B cell (primary cell): ENCODE results near the gene SSBP2. TPM values are rescaled to one million over a fixed set of nuclear protein-coding genes. Genes with fewer than 3 reads are reported as not detected.
A peak's percentile ranks its signal among the peaks of the same experiment; 100 is the strongest.

Source experiments
- ATAC-seq: fragments of 200-7000 bp; cut with Tn5 transposase; one replicate; pipeline ENCODE4 v1.10.0; 2021; ENCODE audit warnings: low read depth, mild to moderate bottlenecking, moderate number of reproducible peaks, moderate library complexity
- CTCF ChIA-PET: fragments of 350-600 bp; sonication (Branson Sonifier 250); formaldehyde crosslinking; loops from one replicate; lab custom pipeline; 2021; ENCODE audit warnings: antibody characterized with exemption, inconsistent platforms; lab: Charles Lee
- POLR2A ChIA-PET: fragments of 350-600 bp; sonication (Branson Sonifier 250); formaldehyde crosslinking; loops from one replicate; lab custom pipeline; 2021; ENCODE audit warnings: antibody characterized with exemption; lab: Charles Lee
- DNase-seq: peaks from one replicate; pipeline ENCODE4 v3.0.0; 2013
- H2AFZ ChIP-seq: 2 replicates; pipeline ENCODE4 v1.6.1; 2012; ENCODE audit warnings: mild to moderate bottlenecking, low read depth, low read length; ENCODE audit not compliant: insufficient read depth, poor library complexity, severe bottlenecking
- H3K27ac ChIP-seq, 2 donors: 1 replicate in 1 of 2; 2 replicates in 1 of 2; pipeline ENCODE4 v1.5.1; 2012 to 2013; ENCODE audit warnings: low read length in 2 of 2, mild to moderate bottlenecking in 2 of 2, moderate library complexity in 1 of 2
- H3K27me3 ChIP-seq, 4 experiments: fragments of 200-600 bp in 1 of 4; sonication (generic) in 1 of 4; replicated peaks in 1 of 4; 1 replicate in 2 of 4; 2 replicates in 2 of 4; pipeline versions ENCODE4 v1.6.1 to v1.7.0; 2013 to 2016; ENCODE audit warnings: low read length in 3 of 4, mild to moderate bottlenecking in 2 of 4, mixed read lengths in 1 of 4, moderate library complexity in 1 of 4; ENCODE audit not compliant: insufficient read depth in 4 of 4, control insufficient read depth in 3 of 4; ENCODE audit errors: control extremely low read depth in 1 of 4
- H3K36me3 ChIP-seq, 2 experiments: replicated peaks in 1 of 2; 1 replicate in 1 of 2; 2 replicates in 1 of 2; pipeline versions ENCODE4 v1.6.1 to v1.7.1; 2013; ENCODE audit warnings: low read length in 1 of 2; ENCODE audit not compliant: insufficient read depth in 2 of 2, control insufficient read depth in 1 of 2; ENCODE audit errors: control extremely low read depth in 1 of 2, extremely low read depth in 1 of 2
- H3K4me1 ChIP-seq, 2 donors: fragments of 200-600 bp in 1 of 2; sonication (generic) in 1 of 2; 1 replicate in 1 of 2; 2 replicates in 1 of 2; pipeline versions ENCODE4 v1.5.1 to v1.6.1; 2013 to 2017; ENCODE audit warnings: low read length in 2 of 2; ENCODE audit not compliant: control insufficient read depth in 2 of 2, insufficient read depth in 2 of 2
- H3K4me2 ChIP-seq: replicated peaks from 2 replicates; pipeline ENCODE3; 2012; ENCODE audit warnings: mild to moderate bottlenecking, low read depth, low read length; ENCODE audit not compliant: poor library complexity, severe bottlenecking
- H3K4me3 ChIP-seq, 5 experiments: fragments of 200-600 bp in 1 of 5; sonication (generic) in 1 of 5; 1 replicate in 3 of 5; 2 replicates in 2 of 5; pipeline versions ENCODE4 v1.5.1 to v1.7.0; 2011 to 2016; ENCODE audit warnings: low read length in 4 of 5, mild to moderate bottlenecking in 4 of 5, low read depth in 2 of 5, control low read depth in 1 of 5, moderate library complexity in 1 of 5; ENCODE audit not compliant: insufficient read depth in 1 of 5; ENCODE audit errors: control extremely low read depth in 1 of 5, extremely low read depth in 1 of 5
- H3K79me2 ChIP-seq: fragments of 200-600 bp; sonication (generic); one replicate; pipeline ENCODE4 v1.6.0; 2016; ENCODE audit warnings: low read length; ENCODE audit not compliant: control insufficient read depth, insufficient read depth
- H3K9ac ChIP-seq: fragments of 200-600 bp; sonication (generic); 2 replicates; pipeline ENCODE4 v1.6.1; 2017; ENCODE audit warnings: mild to moderate bottlenecking, low read length, moderate library complexity
- H3K9me3 ChIP-seq, 3 donors: one replicate each; pipeline versions ENCODE4 v1.6.1 to v1.7.1; 2013; ENCODE audit warnings: low read length in 2 of 3; ENCODE audit not compliant: control insufficient read depth in 2 of 3, insufficient read depth in 1 of 3; ENCODE audit errors: control extremely low read depth in 1 of 3
- H4K20me1 ChIP-seq: 2 replicates; pipeline ENCODE4 v1.6.0; 2012; ENCODE audit warnings: mild to moderate bottlenecking, low read length; ENCODE audit not compliant: insufficient read depth, control insufficient read depth, poor library complexity, severe bottlenecking
- H3K27ac Mint-ChIP-seq: one replicate; pipeline ENCODE4 v1.8.0; 2021; ENCODE audit warnings: mixed read lengths
- H3K27me3 Mint-ChIP-seq: one replicate; pipeline ENCODE4 v1.8.0; 2021; ENCODE audit warnings: mixed read lengths
- H3K4me1 Mint-ChIP-seq: one replicate; pipeline ENCODE4 v1.8.0; 2021; ENCODE audit warnings: mixed read lengths
- H3K4me3 Mint-ChIP-seq: one replicate; pipeline ENCODE4 v1.8.0; 2021; ENCODE audit warnings: mixed read lengths
- H3K9me3 Mint-ChIP-seq: one replicate; pipeline ENCODE4 v1.8.0; 2022; ENCODE audit warnings: mixed read lengths; ENCODE audit not compliant: insufficient read depth
- CTCF ChIP-seq: fragments of 200-600 bp; IDR thresholded peaks from one replicate; pipeline ENCODE4 v1.8.0; 2022; ENCODE audit warnings: antibody characterized with exemption, mild to moderate bottlenecking
- EZH2 ChIP-seq: IDR thresholded peaks from 2 replicates; pipeline ENCODE4 v1.6.1; 2012; ENCODE audit warnings: borderline replicate concordance, low read depth, mild to moderate bottlenecking, moderate library complexity, low read length; ENCODE audit not compliant: insufficient read depth, poor library complexity, severe bottlenecking
- WGBS: methylation state at CpG from one replicate; pipeline ENCODE4 v1.1.5; 2013; ENCODE audit warnings: missing lambda C conversion rate; ENCODE audit not compliant: insufficient coverage; 5-methylcytosine and 5-hydroxymethylcytosine counted together
- intact Hi-C: fragments of 100-400 bp; cut with micrococcal nuclease; formaldehyde crosslinking; loops from one replicate; pipeline ENCODE4 v1.10.0; 2022
- polyA plus RNA-seq: library from polyadenylated mRNA; depleted of rRNA; stranded (reverse); fragments of >200 nt; gene quantifications from 2 replicates; pipeline ENCODE4 v1.2.3, GENCODE V29; 2012
- total RNA-seq, 2 donors: library from RNA; stranded (reverse); fragments of 120-200 nt in 1 of 2; gene quantifications; 1 replicate in 1 of 2; 2 replicates in 1 of 2; pipeline versions ENCODE4 v1.2.3 to v1.2.4, GENCODE V29; 2013 to 2022

SSBP2 gene
- total and polyA plus RNA-seq, 2 donors (not counting 1 experiment from before 2014, with no cell fraction given), result 40.9 to 49.6 TPM

GRCh38 chr5:81537905-81538547, 212.9 kb downstream of the SSBP2 start:
- no peaks in the 10 kb centered on the region for H3K9me3 Mint-ChIP-seq
- H3K27ac Mint-ChIP-seq, result no peak overlapping the region
- Histone ChIP-seq H2AFZ (no peak overlapping the region), H3K4me3 (no peak overlapping the region), H3K4me2 (no peak overlapping the region), H3K27ac (no peak overlapping the region), H3K4me1 (no peaks in the 10 kb centered on the region), H3K36me3 (peaks cover 0 to 1% of the 10 kb centered on the region in 2 experiments), H3K9ac (no peak overlapping the region), H3K9me3 (peaks cover 0 to 6% (median 0%) of the 10 kb centered on the region in 3 donors), H3K27me3 (no peaks in the 10 kb centered on the region), H4K20me1 (no peaks in the 10 kb centered on the region), H3K79me2 (peaks cover 15% of the 10 kb centered on the region)
- intact Hi-C loops, result no loop called here
- no peak for ATAC-seq
- 0% methylated on average over 1 of the region's 4 CpGs for WGBS
- DNase-seq, result peak; percentile 12
- H3K4me3 Mint-ChIP-seq, result no peak overlapping the region
- ChIA-PET CTCF (interaction anchor here (3.0 kb wide), 1 partner anchor 300 kb away, joined by 6 read pairs; no protein-coding TSS in a partner anchor), POLR2A (no interaction called here)
- TF ChIP-seq CTCF, result no peak
- no peak for TF ChIP-seq EZH2
- H3K27me3 Mint-ChIP-seq, result no peaks in the 10 kb centered on the region
- peaks cover 20% of the 10 kb centered on the region for H3K4me1 Mint-ChIP-seq

- Mint-ChIP-seq H3K27me3 (no peaks in the 10 kb centered on the region), H3K4me1 (peaks cover 20% of the 10 kb centered on the region), H3K9me3 (no peaks in the 10 kb centered on the region), H3K4me3 (no peak overlapping the region), H3K27ac (no peak overlapping the region)
- no peaks in the 10 kb centered on the region for H3K27me3 ChIP-seq
- no peak for DNase-seq
- no peaks in the 10 kb centered on the region for H3K4me1 ChIP-seq
- TF ChIP-seq EZH2 (no peak), CTCF (no peak)
- no peak for ATAC-seq
- H3K4me2 ChIP-seq, result no peak overlapping the region
- H4K20me1 ChIP-seq, result no peaks in the 10 kb centered on the region
- intact Hi-C loops, result no loop called here
- ChIA-PET CTCF (no interaction called here), POLR2A (no interaction called here)
- no peak overlapping the region for H3K27ac ChIP-seq
- peaks cover 0 to 1% of the 10 kb centered on the region in 2 experiments for H3K36me3 ChIP-seq
- no peak overlapping the region for H3K4me3 ChIP-seq
- no peaks in the 10 kb centered on the region for H3K9me3 ChIP-seq
- peaks cover 5% of the 10 kb centered on the region for H3K79me2 ChIP-seq
- H2AFZ ChIP-seq, result no peak overlapping the region
- H3K9ac ChIP-seq, result no peak overlapping the region
- WGBS, result no CpG with 5 or more reads among the region's 1 CpG
These were observed 216.5 kb downstream of the SSBP2 start for GRCh38 chr5:81534441-81534840.
